GM10266 (cell line): ENCODE results near the gene ELF3.

Experiments
- DNase-seq: peaks from one replicate; pipeline ENCODE4 v3.0.0; 2012; ENCODE audit errors: extremely low spot score
- TF ChIP-seq, protein P1 (sequence below): IDR thresholded peaks from 2 replicates; pipeline ENCODE4 v1.5.1; 2012; ENCODE audit warnings: mild to moderate bottlenecking, low read depth; ENCODE audit not compliant: control insufficient read depth, insufficient read depth; ENCODE audit errors: missing control alignments

ELF3 gene

DNA sequence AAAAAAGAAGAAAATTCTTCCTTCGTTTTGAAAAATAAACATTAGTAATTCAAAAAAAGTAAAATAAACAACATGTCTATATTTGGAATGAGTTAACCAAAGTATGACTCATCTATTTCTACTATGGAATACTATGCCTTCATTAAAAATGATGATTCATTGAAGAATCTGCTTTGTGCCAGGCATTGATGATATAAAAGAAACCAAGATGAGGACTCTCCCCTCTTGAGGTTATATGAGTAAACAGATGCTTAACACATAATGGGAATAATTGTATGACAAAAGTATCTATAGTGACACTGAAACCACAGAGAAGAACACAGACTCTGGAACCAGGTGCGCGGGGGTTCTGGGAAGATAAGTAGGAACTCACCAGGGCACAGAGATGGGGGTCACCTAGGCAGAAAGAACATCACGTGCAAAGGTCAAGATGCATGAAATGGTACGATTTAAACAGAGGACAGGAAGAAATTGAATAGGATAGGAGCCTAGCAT is 18.8 kb downstream of the ELF3 start:
- DNase-seq = no peak
- TF ChIP-seq, protein P1, sequence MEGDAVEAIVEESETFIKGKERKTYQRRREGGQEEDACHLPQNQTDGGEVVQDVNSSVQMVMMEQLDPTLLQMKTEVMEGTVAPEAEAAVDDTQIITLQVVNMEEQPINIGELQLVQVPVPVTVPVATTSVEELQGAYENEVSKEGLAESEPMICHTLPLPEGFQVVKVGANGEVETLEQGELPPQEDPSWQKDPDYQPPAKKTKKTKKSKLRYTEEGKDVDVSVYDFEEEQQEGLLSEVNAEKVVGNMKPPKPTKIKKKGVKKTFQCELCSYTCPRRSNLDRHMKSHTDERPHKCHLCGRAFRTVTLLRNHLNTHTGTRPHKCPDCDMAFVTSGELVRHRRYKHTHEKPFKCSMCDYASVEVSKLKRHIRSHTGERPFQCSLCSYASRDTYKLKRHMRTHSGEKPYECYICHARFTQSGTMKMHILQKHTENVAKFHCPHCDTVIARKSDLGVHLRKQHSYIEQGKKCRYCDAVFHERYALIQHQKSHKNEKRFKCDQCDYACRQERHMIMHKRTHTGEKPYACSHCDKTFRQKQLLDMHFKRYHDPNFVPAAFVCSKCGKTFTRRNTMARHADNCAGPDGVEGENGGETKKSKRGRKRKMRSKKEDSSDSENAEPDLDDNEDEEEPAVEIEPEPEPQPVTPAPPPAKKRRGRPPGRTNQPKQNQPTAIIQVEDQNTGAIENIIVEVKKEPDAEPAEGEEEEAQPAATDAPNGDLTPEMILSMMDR = no peak

DNA sequence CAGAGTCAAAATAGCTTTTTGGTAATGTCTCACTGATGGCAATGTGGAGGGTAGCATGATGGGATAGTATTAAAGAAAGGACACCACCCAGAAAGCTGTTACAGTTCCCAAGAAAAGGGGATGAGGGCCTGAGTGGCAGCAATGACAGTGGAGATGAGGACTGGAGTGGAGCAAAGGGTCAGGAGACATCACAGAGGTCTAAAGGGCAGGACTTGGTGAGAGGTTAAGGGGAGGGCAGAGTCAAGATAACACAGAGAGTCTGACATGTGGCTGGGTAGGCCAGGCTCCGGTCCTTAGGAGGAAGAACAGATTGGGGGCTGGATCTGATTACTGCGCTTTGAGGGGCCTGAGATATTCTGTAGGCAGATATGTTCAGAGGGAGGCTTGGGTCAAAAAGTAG is 19.3 kb downstream of the ELF3 start:
- TF ChIP-seq, protein P1 = no peak
- DNase-seq = no peak

DNA sequence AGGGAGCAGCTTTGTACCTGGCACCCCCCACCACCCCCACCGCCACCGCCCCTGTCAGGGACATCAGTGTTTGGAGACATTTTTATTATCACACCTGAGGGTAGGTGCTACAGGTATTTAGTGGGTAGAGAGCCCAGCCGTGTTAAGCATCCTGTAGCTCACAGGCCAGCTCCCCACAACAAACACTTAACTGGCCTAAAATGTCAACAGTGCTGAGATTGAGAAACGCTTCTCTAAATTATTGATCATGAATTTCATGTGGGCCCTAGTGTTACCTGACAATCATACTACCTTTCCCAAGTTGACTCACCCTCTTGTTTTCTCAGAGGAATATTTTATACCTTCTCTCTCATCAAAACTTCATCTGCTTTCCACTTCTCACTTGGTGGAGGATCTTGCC is 21.4 kb downstream of the ELF3 start:
- DNase-seq = no peak
- TF ChIP-seq, protein P1 = no peak

DNA sequence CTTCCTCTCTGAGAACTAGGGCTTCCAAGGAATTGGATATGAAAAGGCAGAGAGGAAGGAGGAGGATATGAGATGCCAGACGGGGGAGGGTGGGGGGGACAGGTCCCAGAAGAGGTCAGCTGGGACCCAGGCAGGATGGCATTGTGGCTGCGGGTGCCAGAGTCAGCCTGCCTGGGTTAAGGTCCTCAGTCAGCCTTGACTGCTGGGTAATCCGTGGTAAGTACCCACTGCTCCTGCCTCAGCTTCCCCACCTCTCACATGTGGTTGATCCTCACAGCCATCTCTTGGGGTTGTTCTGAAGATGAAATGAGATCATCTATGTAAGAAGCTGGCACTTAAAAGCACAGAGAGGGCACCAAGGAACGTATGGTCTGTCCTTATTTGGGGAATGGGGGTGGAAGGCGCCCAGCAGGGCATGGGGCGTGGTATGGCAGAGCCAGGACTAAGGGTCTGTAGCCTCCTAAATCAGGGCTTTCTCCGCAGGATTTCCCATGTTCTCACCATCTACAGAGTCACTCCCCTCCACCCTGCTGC is 23.8 kb downstream of the ELF3 start:
- TF ChIP-seq, protein P1 = no peak
- no peak for DNase-seq

DNA sequence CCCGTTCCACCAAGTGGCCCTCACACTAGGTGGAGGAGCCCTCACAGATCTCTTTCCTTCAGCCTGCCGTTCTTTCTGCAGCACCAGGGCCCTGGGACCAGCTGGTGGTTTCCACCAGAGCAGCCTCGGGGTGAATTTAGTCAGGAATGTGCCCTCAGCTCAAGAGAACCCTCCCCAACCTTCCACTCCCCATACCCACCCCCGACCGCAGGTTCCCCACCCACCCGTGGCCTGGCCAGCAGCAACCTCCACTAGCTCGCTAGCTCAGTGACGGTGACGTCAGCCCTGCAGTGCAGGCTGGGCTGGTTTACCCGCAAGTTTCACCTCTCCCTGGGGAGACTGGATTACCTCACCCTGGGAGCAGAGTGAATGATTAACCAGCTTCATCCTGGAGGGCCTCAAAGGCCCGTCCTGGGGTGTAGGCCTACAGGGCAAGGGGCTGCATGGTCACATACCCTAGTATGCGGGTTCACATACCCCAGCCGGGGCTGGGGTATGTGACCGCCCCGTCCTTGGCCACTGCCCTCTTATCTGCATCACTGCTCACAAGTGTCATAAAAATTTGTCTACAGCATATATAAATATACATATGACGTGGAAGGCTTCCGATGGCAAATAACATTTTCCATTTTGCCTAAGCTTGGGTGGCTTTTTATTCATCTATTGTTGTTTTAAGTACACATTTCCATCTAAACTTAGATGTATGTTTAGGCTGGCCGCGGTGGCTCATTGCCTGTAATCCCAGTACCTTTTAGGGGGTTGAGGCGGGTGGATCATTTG is 24.5 kb downstream of the ELF3 start:
- TF ChIP-seq, protein P1 = no peak
- no peak for DNase-seq

DNA sequence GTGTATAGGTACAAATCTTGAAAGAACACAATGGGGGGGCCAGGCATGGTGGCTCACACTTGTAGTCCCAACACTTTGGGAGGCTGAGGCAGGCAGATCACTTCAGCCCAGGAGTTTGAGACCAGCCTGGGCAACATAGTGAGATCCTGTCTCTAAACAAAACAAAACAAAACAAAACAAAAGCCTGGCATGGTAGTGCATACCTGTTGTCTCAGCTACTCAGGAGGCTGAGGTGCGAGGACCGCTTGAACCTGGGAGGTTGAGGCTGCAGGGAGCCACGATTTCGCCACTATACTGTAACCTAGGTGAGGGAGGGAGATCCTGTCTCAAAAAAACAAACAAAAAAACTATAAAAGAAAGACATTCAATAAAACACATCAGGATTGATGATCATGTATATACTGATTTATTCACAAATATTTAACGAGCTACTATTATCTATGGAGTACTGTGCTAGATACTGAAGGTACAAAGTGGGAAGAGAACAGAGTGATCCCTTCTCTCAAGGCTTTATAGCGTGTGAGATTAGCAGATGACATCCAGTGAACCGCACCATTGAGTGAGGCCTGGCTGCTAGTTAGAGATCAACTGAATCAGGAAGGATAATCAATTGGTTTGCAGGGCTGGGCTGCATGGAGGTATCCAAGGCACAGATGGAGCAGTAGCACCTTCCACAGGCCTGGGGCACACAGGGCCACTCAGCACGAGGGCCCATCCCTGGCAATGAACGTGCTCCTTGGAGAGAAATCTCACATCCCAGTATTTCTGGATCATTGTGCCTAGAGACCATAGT is 26.4 kb downstream of the ELF3 start:
- no peak for DNase-seq
- TF ChIP-seq, protein P1 = no peak
